ENCODE measurements around the gene ABCG4. TPM values are rescaled to one million over a fixed set of nuclear protein-coding genes. Genes with fewer than 3 reads are reported as not detected.
A peak's percentile ranks its signal among the peaks of the same experiment; 100 is the strongest.

The ABCG4 gene
- total and polyA plus RNA-seq, 8 donors, result 0.06 to 0.37 (median 0.10) TPM; not detected in 5

DNA sequence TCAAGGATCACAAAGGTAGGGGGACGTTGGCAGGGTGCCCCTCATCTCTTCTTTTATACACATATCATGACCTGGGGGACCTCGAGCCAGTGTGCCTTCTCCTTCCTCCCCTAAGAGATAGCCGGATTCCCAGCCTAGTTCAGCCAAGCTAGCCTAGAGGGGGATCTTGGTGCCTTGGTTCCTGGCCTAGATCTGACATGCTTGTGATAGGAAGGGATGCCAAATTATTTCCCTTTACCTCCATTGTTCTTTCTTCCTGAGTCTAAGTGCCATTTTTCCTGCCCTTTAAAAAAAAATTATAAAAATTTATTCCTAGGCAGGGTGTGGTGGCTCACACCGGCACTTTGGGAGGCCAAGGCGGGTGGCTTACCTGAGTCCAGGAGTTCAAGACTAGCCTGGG lies 34.5 kb upstream of the ABCG4 start:
- no peak for TF ChIP-seq EP300 (IDR thresholded peaks at IDR 0.05)
- TF ChIP-seq POLR2AphosphoS5 (IDR thresholded peaks at IDR 0.05), result no peak
- no peak for TF ChIP-seq POLR2A (IDR thresholded peaks at IDR 0.05)
- TF ChIP-seq, protein P1, sequence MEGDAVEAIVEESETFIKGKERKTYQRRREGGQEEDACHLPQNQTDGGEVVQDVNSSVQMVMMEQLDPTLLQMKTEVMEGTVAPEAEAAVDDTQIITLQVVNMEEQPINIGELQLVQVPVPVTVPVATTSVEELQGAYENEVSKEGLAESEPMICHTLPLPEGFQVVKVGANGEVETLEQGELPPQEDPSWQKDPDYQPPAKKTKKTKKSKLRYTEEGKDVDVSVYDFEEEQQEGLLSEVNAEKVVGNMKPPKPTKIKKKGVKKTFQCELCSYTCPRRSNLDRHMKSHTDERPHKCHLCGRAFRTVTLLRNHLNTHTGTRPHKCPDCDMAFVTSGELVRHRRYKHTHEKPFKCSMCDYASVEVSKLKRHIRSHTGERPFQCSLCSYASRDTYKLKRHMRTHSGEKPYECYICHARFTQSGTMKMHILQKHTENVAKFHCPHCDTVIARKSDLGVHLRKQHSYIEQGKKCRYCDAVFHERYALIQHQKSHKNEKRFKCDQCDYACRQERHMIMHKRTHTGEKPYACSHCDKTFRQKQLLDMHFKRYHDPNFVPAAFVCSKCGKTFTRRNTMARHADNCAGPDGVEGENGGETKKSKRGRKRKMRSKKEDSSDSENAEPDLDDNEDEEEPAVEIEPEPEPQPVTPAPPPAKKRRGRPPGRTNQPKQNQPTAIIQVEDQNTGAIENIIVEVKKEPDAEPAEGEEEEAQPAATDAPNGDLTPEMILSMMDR (IDR thresholded peaks at IDR 0.05), result no peak
- no peak for DNase-seq
- WGBS, 5 donors, result 83 to 88% (median 86%) methylated on average over 5 of the region's 5 CpGs
- Histone ChIP-seq H3K36me3 (peaks cover 42 to 75% (median 72%) of the 10 kb centered on the region in 4 donors), H3K27ac (no peak overlapping the region), H3K4me3 (no peak overlapping the region), H3K9me3 (no peaks in the 10 kb centered on the region), H3K4me1 (peaks cover 0 to 23% (median 7%) of the 10 kb centered on the region in 4 donors), H3K27me3 (no peaks in the 10 kb centered on the region)
- intact Hi-C loops (cut with DNase I; ENCODE audit: low total_unique reads), result no loop called here

DNA sequence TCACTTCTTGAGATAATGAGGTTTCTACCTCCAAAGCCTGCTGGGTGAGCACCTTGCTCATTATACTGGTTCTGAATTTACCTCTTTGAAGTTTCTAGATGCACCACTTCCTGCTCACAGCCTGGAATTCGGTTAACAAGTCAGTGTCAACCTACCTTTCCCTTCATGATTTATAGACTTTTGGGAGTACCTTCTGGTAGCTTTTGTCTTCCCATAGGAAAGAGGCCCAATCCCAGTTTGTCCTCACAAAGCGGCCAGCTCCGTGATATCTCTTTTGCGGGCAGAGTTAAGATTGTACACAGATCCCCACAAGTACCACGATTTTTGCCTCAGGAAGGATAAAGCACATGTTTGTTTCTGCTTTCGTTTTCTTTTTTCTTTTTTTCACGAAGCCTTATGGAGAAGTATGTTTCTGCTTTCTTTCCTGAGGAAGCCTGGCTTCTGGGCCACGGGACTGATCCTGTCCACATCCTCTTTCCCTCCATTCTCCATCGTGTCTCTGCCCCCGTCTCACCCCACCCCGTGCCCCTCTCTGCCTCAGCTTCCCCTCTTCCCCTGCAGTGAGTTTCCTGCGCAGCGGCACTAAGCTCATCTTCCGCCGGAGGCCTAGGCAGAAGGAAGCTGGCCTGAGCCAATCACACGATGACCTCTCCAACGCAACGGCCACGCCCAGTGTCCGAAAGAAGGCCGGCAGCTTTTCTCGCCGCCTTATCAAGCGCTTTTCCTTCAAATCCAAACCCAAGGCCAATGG lies 33.2 kb upstream of the ABCG4 start:
- peaks cover 42 to 71% (median 69%) of the 10 kb centered on the region in 4 donors for H3K36me3 ChIP-seq
- intact Hi-C loops (cut with DNase I; ENCODE audit: low total_unique reads), result no loop called here
- H3K27ac ChIP-seq, result peak overlapping the region in 4 of 5 donors; percentile 2 to 66 (median 54)

DNA sequence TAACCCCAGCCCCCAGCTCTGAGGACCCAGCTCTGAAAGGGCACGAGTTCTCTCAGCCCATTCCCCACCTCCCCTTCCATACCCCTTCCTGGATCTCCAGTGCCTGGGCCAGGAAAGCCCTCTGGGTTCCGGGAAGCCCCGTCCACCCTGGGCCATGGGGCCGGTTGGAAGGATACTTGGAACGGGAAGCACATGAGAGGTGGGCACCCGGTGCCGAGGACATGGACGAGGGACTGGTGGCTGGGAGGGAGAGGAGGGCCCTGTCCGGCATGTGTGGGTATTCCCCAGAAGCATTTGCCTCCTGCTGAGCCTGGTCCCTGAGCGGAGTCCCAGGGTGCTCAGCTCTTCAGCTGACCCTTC lies 32.6 kb upstream of the ABCG4 start:
- DNase-seq, result no peak
- WGBS, 5 donors, result 82 to 89% (median 85%) methylated on average over 10 of the region's 10 CpGs
- peak overlapping the region in 1 of 4 donors; percentile 10 for H3K4me3 ChIP-seq
- peaks cover 39 to 66% (median 63%) of the 10 kb centered on the region in 4 donors for H3K36me3 ChIP-seq
- H3K4me1 ChIP-seq, result peaks cover 7 to 21% (median 8%) of the 10 kb centered on the region in 4 donors
- TF ChIP-seq EP300 (IDR thresholded peaks at IDR 0.05) (no peak), POLR2AphosphoS5 (IDR thresholded peaks at IDR 0.05) (no peak), POLR2A (IDR thresholded peaks at IDR 0.05) (no peak)
- TF ChIP-seq, protein P1 (IDR thresholded peaks at IDR 0.05), result no peak
- H3K27me3 ChIP-seq, result no peaks in the 10 kb centered on the region
- intact Hi-C loops (cut with DNase I; ENCODE audit: low total_unique reads), result no loop called here
- peak overlapping the region in 4 of 5 donors; percentile 2 to 66 (median 54) for H3K27ac ChIP-seq
- no peaks in the 10 kb centered on the region for H3K9me3 ChIP-seq

More for the DNA sequence above, 33.2 kb upstream of the ABCG4 start:
- no peaks in the 10 kb centered on the region for H3K27me3 ChIP-seq
- H3K4me3 ChIP-seq, result peak overlapping the region in 1 of 4 donors; percentile 10
- peak in 1 of 2 donors; percentile 46 for DNase-seq
- H3K9me3 ChIP-seq, result no peaks in the 10 kb centered on the region
- TF ChIP-seq POLR2A (IDR thresholded peaks at IDR 0.05), result no peak
- no peak for TF ChIP-seq EP300 (IDR thresholded peaks at IDR 0.05)
- TF ChIP-seq, protein P1 (IDR thresholded peaks at IDR 0.05), result no peak
- no peak for TF ChIP-seq POLR2AphosphoS5 (IDR thresholded peaks at IDR 0.05)
- 55 to 67% (median 63%) methylated on average over 24 of the region's 24 CpGs for whole genome bisulfite sequencing, 5 donors
- peaks cover 3 to 17% (median 5%) of the 10 kb centered on the region in 4 donors for H3K4me1 ChIP-seq

DNA sequence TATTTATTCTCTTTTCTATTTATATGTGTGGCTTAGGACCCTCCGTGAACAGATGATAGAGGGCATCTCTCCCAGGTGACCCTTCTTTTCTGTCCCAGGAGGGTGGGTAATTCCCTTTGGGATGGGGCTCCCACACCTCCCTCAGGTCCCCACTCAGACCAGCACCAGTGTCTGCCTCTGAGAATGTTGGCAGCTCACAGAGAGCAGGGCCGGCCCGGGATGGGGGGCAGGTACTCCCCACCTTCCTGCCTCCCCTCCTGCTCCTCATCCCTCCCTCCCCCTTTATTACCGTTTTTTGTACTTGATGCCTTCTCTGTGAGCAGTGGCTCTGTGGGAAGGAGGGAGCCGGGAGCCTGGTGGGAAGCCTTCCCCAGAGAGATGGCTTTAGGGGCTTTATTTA lies 32.3 kb upstream of the ABCG4 start:
- DNase-seq, result no peak
- H3K4me1 ChIP-seq, result peaks cover 7 to 21% (median 8%) of the 10 kb centered on the region in 4 donors
- H3K9me3 ChIP-seq, result no peaks in the 10 kb centered on the region
- H3K4me3 ChIP-seq, result no peak overlapping the region
- peak overlapping the region in 3 of 5 donors; percentile 41 to 66 (median 66) for H3K27ac ChIP-seq
- H3K27me3 ChIP-seq, result no peaks in the 10 kb centered on the region
- no peak for TF ChIP-seq EP300 (IDR thresholded peaks at IDR 0.05)
- no peak for TF ChIP-seq POLR2A (IDR thresholded peaks at IDR 0.05)
- TF ChIP-seq, protein P1 (IDR thresholded peaks at IDR 0.05), result no peak
- TF ChIP-seq POLR2AphosphoS5 (IDR thresholded peaks at IDR 0.05), result no peak
- WGBS, 5 donors, result 71 to 83% (median 79%) methylated on average over 5 of the region's 5 CpGs
- peaks cover 35 to 62% (median 59%) of the 10 kb centered on the region in 4 donors for H3K36me3 ChIP-seq
- intact Hi-C loops (cut with DNase I; ENCODE audit: low total_unique reads), result no loop called here
